Measurements from ENCODE around the gene SPACA4. TPM values are rescaled to one million over a fixed set of nuclear protein-coding genes. Genes with fewer than 3 reads are reported as not detected.

SPACA4 gene
- total RNA-seq, 2 experiments from 2014 or later, result not detected

GRCh38 chr19:48600679-48601417, 5.7 kb upstream of the SPACA4 start:
- DNase-seq, result no peak
- intact Hi-C loops (cut with micrococcal nuclease), result no loop called here
- H3K27me3 Mint-ChIP-seq (ENCODE audit: low read depth), result no peaks in the 10 kb centered on the region
- CTCF ChIA-PET, result interaction anchor here (1.9 kb wide), 1 partner anchor 11 kb away, joined by 6 read pairs; no protein-coding TSS in a partner anchor
- no peaks in the 10 kb centered on the region for H3K9me3 Mint-ChIP-seq
- H3K36me3 Mint-ChIP-seq (ENCODE audit: low read depth), result no peaks in the 10 kb centered on the region
- no peak overlapping the region for H3K4me3 Mint-ChIP-seq
- H3K27ac Mint-ChIP-seq, result no peak overlapping the region
- H3K4me1 Mint-ChIP-seq (ENCODE audit: low read depth), result no peaks in the 10 kb centered on the region

- no peak for DNase-seq
- H3K4me1 Mint-ChIP-seq (ENCODE audit: low read depth), result no peaks in the 10 kb centered on the region
- H3K4me3 Mint-ChIP-seq, result no peak overlapping the region
- no peak overlapping the region for H3K27ac Mint-ChIP-seq
- intact Hi-C loops (cut with micrococcal nuclease), result no loop called here
- H3K27me3 Mint-ChIP-seq (ENCODE audit: low read depth), result no peaks in the 10 kb centered on the region
- no peaks in the 10 kb centered on the region for H3K9me3 Mint-ChIP-seq
- CTCF ChIA-PET, result interaction anchor here (1.3 kb wide), 1 partner anchor 18 kb away, joined by 3 read pairs; no protein-coding TSS in a partner anchor
- no peaks in the 10 kb centered on the region for H3K36me3 Mint-ChIP-seq (ENCODE audit: low read depth)
Measured at GRCh38 chr19:48603001-48603400, 3.5 kb upstream of the SPACA4 start.

- Mint-ChIP-seq H3K36me3 (ENCODE audit: low read depth) (no peaks in the 10 kb centered on the region), H3K9me3 (no peaks in the 10 kb centered on the region), H3K27ac (no peak overlapping the region), H3K4me1 (ENCODE audit: low read depth) (no peaks in the 10 kb centered on the region), H3K27me3 (ENCODE audit: low read depth) (no peaks in the 10 kb centered on the region), H3K4me3 (no peak overlapping the region)
- CTCF ChIA-PET, result no interaction called here
- DNase-seq, result no peak
- intact Hi-C loops (cut with micrococcal nuclease), result no loop called here
Measured at GRCh38 chr19:48603449-48603848, 3.1 kb upstream of the SPACA4 start.

GRCh38 chr19:48603850-48604249, 2.7 kb upstream of the SPACA4 start:
- Mint-ChIP-seq H3K27ac (no peak overlapping the region), H3K9me3 (no peaks in the 10 kb centered on the region), H3K27me3 (ENCODE audit: low read depth) (no peaks in the 10 kb centered on the region), H3K4me1 (ENCODE audit: low read depth) (peaks cover 1% of the 10 kb centered on the region), H3K4me3 (no peak overlapping the region), H3K36me3 (ENCODE audit: low read depth) (no peaks in the 10 kb centered on the region)
- CTCF ChIA-PET, result no interaction called here
- DNase-seq, result no peak
- intact Hi-C loops (cut with micrococcal nuclease), result no loop called here

GRCh38 chr19:48607359-48607755, 815 bp downstream of the SPACA4 start:
- CTCF ChIA-PET, result interaction anchor here (0.6 to 5.4 kb wide), 6 partner anchors 18 to 840 kb away, joined by 3 to 24 read pairs (median 6); no protein-coding TSS in a partner anchor
- Mint-ChIP-seq H3K27me3 (ENCODE audit: low read depth) (no peaks in the 10 kb centered on the region), H3K4me3 (no peak overlapping the region), H3K36me3 (ENCODE audit: low read depth) (no peaks in the 10 kb centered on the region), H3K9me3 (no peaks in the 10 kb centered on the region), H3K4me1 (ENCODE audit: low read depth) (peaks cover 2% of the 10 kb centered on the region), H3K27ac (no peak overlapping the region)
- intact Hi-C loops (cut with micrococcal nuclease), result no loop called here
- DNase-seq, result no peak

GRCh38 chr19:48608798-48609263, 2.3 kb downstream of the SPACA4 start:
- H3K27me3 Mint-ChIP-seq (ENCODE audit: low read depth), result no peaks in the 10 kb centered on the region
- no peaks in the 10 kb centered on the region for H3K9me3 Mint-ChIP-seq
- intact Hi-C loops (cut with micrococcal nuclease), result loop anchor here (1.0 to 2.0 kb wide), 3 partner anchors 24 to 120 kb away; no protein-coding TSS in a partner anchor
- peaks cover 3% of the 10 kb centered on the region for H3K36me3 Mint-ChIP-seq (ENCODE audit: low read depth)
- no peak overlapping the region for H3K27ac Mint-ChIP-seq
- no peak overlapping the region for H3K4me3 Mint-ChIP-seq
- peak; percentile 64 for DNase-seq
- peaks cover 2% of the 10 kb centered on the region for H3K4me1 Mint-ChIP-seq (ENCODE audit: low read depth)
- CTCF ChIA-PET, result interaction anchor here (0.6 to 5.4 kb wide), 12 partner anchors 8 to 121 kb away, joined by 3 to 24 read pairs (median 6); no protein-coding TSS in a partner anchor

GRCh38 chr19:48609571-48610108, 3.1 kb downstream of the SPACA4 start:
- H3K4me3 Mint-ChIP-seq, result no peak overlapping the region
- H3K9me3 Mint-ChIP-seq, result no peaks in the 10 kb centered on the region
- peaks cover 4% of the 10 kb centered on the region for H3K36me3 Mint-ChIP-seq (ENCODE audit: low read depth)
- CTCF ChIA-PET, result interaction anchor here (0.6 to 5.4 kb wide), 9 partner anchors 23 to 122 kb away, joined by 3 to 24 read pairs (median 6); no protein-coding TSS in a partner anchor
- no peak for DNase-seq
- H3K27ac Mint-ChIP-seq, result no peak overlapping the region
- intact Hi-C loops (cut with micrococcal nuclease), result loop anchor here (2.0 kb wide), 1 partner anchor 25 kb away; no protein-coding TSS in a partner anchor
- H3K27me3 Mint-ChIP-seq (ENCODE audit: low read depth), result no peaks in the 10 kb centered on the region
- H3K4me1 Mint-ChIP-seq (ENCODE audit: low read depth), result peaks cover 2% of the 10 kb centered on the region

GRCh38 chr19:48611872-48612271, 5.3 kb downstream of the SPACA4 start:
- Mint-ChIP-seq H3K4me3 (no peak overlapping the region), H3K4me1 (ENCODE audit: low read depth) (peaks cover 13% of the 10 kb centered on the region), H3K36me3 (ENCODE audit: low read depth) (peaks cover 20% of the 10 kb centered on the region), H3K27me3 (ENCODE audit: low read depth) (no peaks in the 10 kb centered on the region), H3K27ac (no peak overlapping the region), H3K9me3 (no peaks in the 10 kb centered on the region)
- CTCF ChIA-PET, result no interaction called here
- DNase-seq, result no peak
- intact Hi-C loops (cut with micrococcal nuclease), result no loop called here

- no peak for DNase-seq
- H3K36me3 Mint-ChIP-seq (ENCODE audit: low read depth), result peaks cover 34% of the 10 kb centered on the region
- no peak overlapping the region for H3K4me3 Mint-ChIP-seq
- H3K27me3 Mint-ChIP-seq (ENCODE audit: low read depth), result no peaks in the 10 kb centered on the region
- intact Hi-C loops (cut with micrococcal nuclease), result no loop called here
- CTCF ChIA-PET, result no interaction called here
- H3K4me1 Mint-ChIP-seq (ENCODE audit: low read depth), result peaks cover 21% of the 10 kb centered on the region
- no peak overlapping the region for H3K27ac Mint-ChIP-seq
- no peaks in the 10 kb centered on the region for H3K9me3 Mint-ChIP-seq
Measured at GRCh38 chr19:48613024-48613851, 6.7 kb downstream of the SPACA4 start.

- Mint-ChIP-seq H3K27ac (peak overlapping the region; percentile 50), H3K9me3 (no peaks in the 10 kb centered on the region), H3K36me3 (ENCODE audit: low read depth) (peaks cover 41% of the 10 kb centered on the region), H3K4me3 (no peak overlapping the region), H3K4me1 (ENCODE audit: low read depth) (peaks cover 22% of the 10 kb centered on the region), H3K27me3 (ENCODE audit: low read depth) (no peaks in the 10 kb centered on the region)
- intact Hi-C loops (cut with micrococcal nuclease), result no loop called here
- no peak for DNase-seq
- CTCF ChIA-PET, result no interaction called here
Measured at GRCh38 chr19:48613852-48614435, 7.4 kb downstream of the SPACA4 start.

- no peak for DNase-seq
- no peaks in the 10 kb centered on the region for H3K9me3 Mint-ChIP-seq
- H3K4me3 Mint-ChIP-seq, result peak within 1 kb of the TSS; percentile 39
- H3K4me1 Mint-ChIP-seq (ENCODE audit: low read depth), result peaks cover 24% of the 10 kb centered on the region
- intact Hi-C loops (cut with micrococcal nuclease), result no loop called here
- CTCF ChIA-PET, result no interaction called here
- peaks cover 45% of the 10 kb centered on the region for H3K36me3 Mint-ChIP-seq (ENCODE audit: low read depth)
- H3K27ac Mint-ChIP-seq, result peak within 1 kb of the TSS; percentile 50
- no peaks in the 10 kb centered on the region for H3K27me3 Mint-ChIP-seq (ENCODE audit: low read depth)
Measured at GRCh38 chr19:48614436-48615230, 8.1 kb downstream of the SPACA4 start, which contains the start of gene FAM83E. FAM83E (minus strand) TSS chr19:48615076; CDS start chr19:48613372, 1,704 bp downstream.

Data from activated naive CD4-positive, alpha-beta T cell treated with anti-CD3 and anti-CD28 coated beads for 36 hours (primary cell).